Stomach (tissue), 9 donors: Measurements from ENCODE around the gene GCNT1. TPM values are rescaled to one million over a fixed set of nuclear protein-coding genes. Genes with fewer than 3 reads are reported as not detected.
A peak's percentile ranks its signal among the peaks of the same experiment; 100 is the strongest.

Source experiments
- DNase-seq, 2 donors: peaks; one replicate each; pipeline versions ENCODE4 v3.0.0 to v3.0.0-alpha.2; 2013 to 2019
- H3K27ac ChIP-seq, 5 donors: fragments of 200-600 bp in 4 of 5; sonication (generic) in 4 of 5; one replicate each; pipeline ENCODE4 v1.5.1; 2013 to 2019; ENCODE audit warnings: mild to moderate bottlenecking in 1 of 5, moderate library complexity in 1 of 5
- H3K27me3 ChIP-seq, 3 donors: fragments of 200-600 bp; sonication (generic); one replicate each; pipeline ENCODE4 v1.5.1; 2017 to 2019; ENCODE audit warnings: mixed run types in 1 of 3
- H3K36me3 ChIP-seq, 4 donors: fragments of 200-600 bp; sonication (generic); 1 replicate in 3 of 4; 2 replicates in 1 of 4; pipeline ENCODE4 v1.5.1; 2016 to 2019
- H3K4me1 ChIP-seq, 4 donors: fragments of 200-600 bp; sonication (generic); one replicate each; pipeline ENCODE4 v1.5.1; 2016 to 2019
- H3K4me3 ChIP-seq, 4 donors: fragments of 200-600 bp; sonication (generic) in 3 of 4; one replicate each; pipeline ENCODE4 v1.5.1; 2016 to 2019; ENCODE audit warnings: mild to moderate bottlenecking in 1 of 4
- H3K9me3 ChIP-seq, 4 donors: fragments of 200-600 bp; sonication (generic); one replicate each; pipeline ENCODE4 v1.5.1; 2016 to 2019
- CTCF ChIP-seq, 7 experiments: fragments of 450-650 bp in 4 of 7; fragments of 200-600 bp in 3 of 7; sonication (generic) in 3 of 7; IDR thresholded peaks; one replicate each; pipeline ENCODE4 v1.5.1; 2016 to 2019; ENCODE audit warnings: antibody characterized with exemption in 7 of 7, control low read depth in 2 of 7, mild to moderate bottlenecking in 1 of 7
- EP300 ChIP-seq: sonication (generic); formaldehyde crosslinking; IDR thresholded peaks from one replicate; pipeline ENCODE4 v1.6.1; 2017; ENCODE audit warnings: antibody characterized with exemption
- POLR2A ChIP-seq, 4 donors: fragments of 450-650 bp; IDR thresholded peaks; one replicate each; pipeline ENCODE4 v1.6.1; 2016; ENCODE audit warnings: antibody characterized with exemption in 4 of 4, control low read depth in 2 of 4, mild to moderate bottlenecking in 1 of 4, moderate library complexity in 1 of 4
- POLR2AphosphoS5 ChIP-seq, 3 donors: sonication (generic); formaldehyde crosslinking; IDR thresholded peaks; one replicate each; pipeline ENCODE4 v1.6.1; 2016; ENCODE audit warnings: antibody characterized with exemption in 3 of 3
- WGBS, 5 donors: extraction: QIAGEN DNeasy Blood & Tissue Kit in 3 of 5; methylation state at CpG; one replicate each; pipeline versions ENCODE4 v1.1.5 to v1.1.7; 2013 to 2018; 5-methylcytosine and 5-hydroxymethylcytosine counted together
- intact Hi-C: fragments of 100-400 bp; cut with DNase I; formaldehyde crosslinking; loops from one replicate; pipeline ENCODE4 v1.15.1; 2023; ENCODE audit warnings: low total_unique reads
- polyA plus RNA-seq, 3 donors: library from polyadenylated mRNA; stranded (reverse); fragments of 200-250 nt; gene quantifications; one replicate each; pipeline ENCODE4 v1.2.3, GENCODE V29; 2013
- total RNA-seq, 5 donors: library from RNA; depleted of rRNA; stranded (reverse); fragments of >200 nt; gene quantifications; one replicate each; pipeline versions ENCODE4 v1.1.0 to v1.2.3, GENCODE V29; 2014 to 2016
- donor health status: healthy with polysubstance abuse.
- donor health status: Bipolar disorder and iron deficiency.
- donor health status: healthy.

The GCNT1 gene
- total and polyA plus RNA-seq, 8 donors: 3.1 to 136 (median 11.6) TPM

GRCh38 chr9:76454311-76454710 lies 4.7 kb upstream of the GCNT1 start:
- intact Hi-C loops: no loop called here
- Histone ChIP-seq H3K36me3 (no peaks in the 10 kb centered on the region), H3K27me3 (no peaks in the 10 kb centered on the region), H3K4me3 (no peak overlapping the region), H3K27ac (no peak overlapping the region), H3K4me1 (peaks cover 16 to 29% (median 27%) of the 10 kb centered on the region in 4 donors), H3K9me3 (no peaks in the 10 kb centered on the region)
- TF ChIP-seq POLR2A (IDR thresholded peaks at IDR 0.05) (no peak), POLR2AphosphoS5 (IDR thresholded peaks at IDR 0.05) (no peak), CTCF (IDR thresholded peaks at IDR 0.05) (no peak), EP300 (no peak)
- 50 to 67% (median 54%) methylated on average over 4 of the region's 4 CpGs for WGBS, 5 donors
- DNase-seq: no peak

GRCh38 chr9:76456202-76456926 lies 2.6 kb upstream of the GCNT1 start:
- 47 to 62% (median 56%) methylated on average over 4 of the region's 4 CpGs for WGBS, 5 donors
- H3K9me3 ChIP-seq: no peaks in the 10 kb centered on the region
- peaks cover 16 to 46% (median 35%) of the 10 kb centered on the region in 4 donors for H3K4me1 ChIP-seq
- DNase-seq: peak; percentile 86 to 90
- intact Hi-C loops: no loop called here
- H3K4me3 ChIP-seq: no peak overlapping the region
- no peaks in the 10 kb centered on the region for H3K36me3 ChIP-seq
- TF ChIP-seq POLR2A (IDR thresholded peaks at IDR 0.05) (no peak), POLR2AphosphoS5 (IDR thresholded peaks at IDR 0.05) (peak in 2 of 3 donors; percentile 55 to 56), EP300 (no peak)
- no peaks in the 10 kb centered on the region for H3K27me3 ChIP-seq
- H3K27ac ChIP-seq: peak overlapping the region; percentile 32 to 66 (median 49)

DNA sequence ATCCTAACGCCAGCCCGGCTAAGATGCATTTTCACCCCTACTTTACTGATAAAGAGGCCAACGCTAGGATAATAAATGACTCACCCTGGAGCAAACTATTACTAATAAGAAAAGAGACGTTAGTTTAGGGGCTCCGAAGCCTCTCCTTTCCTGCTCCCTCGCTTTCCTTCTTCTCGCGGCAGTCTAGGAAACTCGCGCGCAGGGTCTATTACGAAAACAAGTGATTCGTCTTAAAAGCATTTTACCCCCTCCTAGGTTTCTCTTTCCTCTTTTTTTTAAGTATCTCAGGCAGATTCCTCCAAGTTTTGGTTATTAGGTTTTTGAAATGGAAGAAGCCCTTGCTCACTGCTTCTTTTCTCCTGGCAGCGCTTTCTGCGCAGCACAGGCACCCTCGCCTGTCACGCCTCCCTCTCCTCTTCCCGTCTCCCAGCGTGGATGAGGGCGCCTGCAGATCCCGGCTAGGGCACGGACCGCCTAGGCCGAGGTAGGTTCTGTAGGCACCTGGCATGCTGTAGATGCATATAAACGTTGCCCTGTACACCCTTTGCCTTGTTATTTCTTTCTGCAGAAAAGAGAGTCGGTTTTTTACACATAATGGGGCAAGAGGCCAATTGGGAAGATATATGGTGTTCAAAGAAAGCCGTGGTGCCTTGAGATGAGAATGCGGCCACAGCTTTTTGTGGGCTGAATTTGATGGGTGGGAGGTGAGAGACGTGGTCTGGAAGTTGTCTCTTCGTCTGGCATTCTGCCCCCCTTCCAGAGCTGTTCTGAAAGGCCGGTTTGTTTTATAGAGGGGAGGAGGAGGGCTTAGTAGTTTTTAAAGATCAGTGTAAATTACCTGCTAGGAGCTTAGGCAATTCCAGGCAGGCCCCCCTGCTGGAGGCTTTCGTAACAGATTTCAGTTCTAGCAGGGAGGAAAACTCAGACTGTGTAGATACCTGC lies 983 bp downstream of the GCNT1 start:
- Histone ChIP-seq H3K4me3 (peak overlapping the region; percentile 69 to 79 (median 75)), H3K4me1 (peaks cover 16 to 69% (median 53%) of the 10 kb centered on the region in 4 donors), H3K9me3 (no peaks in the 10 kb centered on the region), H3K36me3 (no peaks in the 10 kb centered on the region), H3K27me3 (no peaks in the 10 kb centered on the region), H3K27ac (peak overlapping the region; percentile 82 to 90 (median 85))
- peak; percentile 58 to 74 for DNase-seq
- 1 to 3% (median 3%) methylated on average over 32 of the region's 32 CpGs for WGBS, 5 donors
- intact Hi-C loops: no loop called here
- TF ChIP-seq EP300 (no peak), CTCF (IDR thresholded peaks at IDR 0.05) (peak in 2 of 7 experiments; percentile 16 to 22), POLR2A (IDR thresholded peaks at IDR 0.05) (no peak), POLR2AphosphoS5 (IDR thresholded peaks at IDR 0.05) (no peak)

GRCh38 chr9:76462126-76462525 lies 3.1 kb downstream of the GCNT1 start:
- Histone ChIP-seq H3K9me3 (no peaks in the 10 kb centered on the region), H3K36me3 (no peaks in the 10 kb centered on the region), H3K4me3 (peak overlapping the region in 2 of 4 donors; percentile 76 to 79), H3K27ac (no peak overlapping the region), H3K27me3 (no peaks in the 10 kb centered on the region), H3K4me1 (peaks cover 0 to 55% (median 43%) of the 10 kb centered on the region in 4 donors)
- WGBS, 5 donors: 20 to 54% (median 36%) methylated on average over 1 of the region's 1 CpG
- intact Hi-C loops: no loop called here
- TF ChIP-seq CTCF (IDR thresholded peaks at IDR 0.05) (no peak), EP300 (no peak), POLR2AphosphoS5 (IDR thresholded peaks at IDR 0.05) (no peak), POLR2A (IDR thresholded peaks at IDR 0.05) (no peak)
- no peak for DNase-seq
